Mammary epithelial cell (primary cell): Measurements from ENCODE around the gene LYPD6B.

Source experiments
- CTCF ChIP-seq, 2 donors: IDR thresholded peaks in 1 of 2; conservative IDR thresholded peaks in 1 of 2; 2 replicates each; pipeline ENCODE4 v1.5.1; 2011 to 2012; ENCODE audit warnings: inconsistent platforms in 2 of 2, low read length in 2 of 2, mild to moderate bottlenecking in 2 of 2, control low read depth in 1 of 2, low read depth in 1 of 2; ENCODE audit not compliant: insufficient read depth in 1 of 2; ENCODE audit errors: extremely low read depth in 1 of 2
- EZH2 ChIP-seq: IDR thresholded peaks from 2 replicates; pipeline ENCODE4 v1.6.1; 2012; ENCODE audit warnings: low read length, inconsistent platforms, borderline replicate concordance

- TF ChIP-seq CTCF (conservative IDR thresholded peaks at IDR 0.05 in 1 of 2, IDR thresholded peaks at IDR 0.05 in 1 of 2; ENCODE audit: extremely low read depth in 1 of 2, insufficient read depth in 1 of 2, low read depth in 1 of 2, low read length in 2 of 2) (no peak), EZH2 (no peak)
Observed at GRCh38 chr2:148998165-148998830, 40.2 kb upstream of the LYPD6B start.
